WTC11 (cell line): ENCODE data around the gene TMEM181.

Experiments used
- FOXP1 ChIP-seq: sonication (generic); formaldehyde crosslinking; IDR thresholded peaks from 2 replicates; pipeline ENCODE4 v1.8.0; 2022; ENCODE audit warnings: missing genetic modification reagents, mild to moderate bottlenecking, moderate library complexity, borderline replicate concordance
- GABPB1 ChIP-seq: sonication (generic); formaldehyde crosslinking; IDR thresholded peaks from 2 replicates; pipeline ENCODE4 v1.8.1; 2023; ENCODE audit warnings: mild to moderate bottlenecking, missing genetic modification reagents
- TF ChIP-seq, protein P1 (sequence below): fragments of 200-600 bp; IDR thresholded peaks from 2 replicates; pipeline ENCODE4 v1.8.0; 2022; ENCODE audit warnings: antibody characterized with exemption

DNA sequence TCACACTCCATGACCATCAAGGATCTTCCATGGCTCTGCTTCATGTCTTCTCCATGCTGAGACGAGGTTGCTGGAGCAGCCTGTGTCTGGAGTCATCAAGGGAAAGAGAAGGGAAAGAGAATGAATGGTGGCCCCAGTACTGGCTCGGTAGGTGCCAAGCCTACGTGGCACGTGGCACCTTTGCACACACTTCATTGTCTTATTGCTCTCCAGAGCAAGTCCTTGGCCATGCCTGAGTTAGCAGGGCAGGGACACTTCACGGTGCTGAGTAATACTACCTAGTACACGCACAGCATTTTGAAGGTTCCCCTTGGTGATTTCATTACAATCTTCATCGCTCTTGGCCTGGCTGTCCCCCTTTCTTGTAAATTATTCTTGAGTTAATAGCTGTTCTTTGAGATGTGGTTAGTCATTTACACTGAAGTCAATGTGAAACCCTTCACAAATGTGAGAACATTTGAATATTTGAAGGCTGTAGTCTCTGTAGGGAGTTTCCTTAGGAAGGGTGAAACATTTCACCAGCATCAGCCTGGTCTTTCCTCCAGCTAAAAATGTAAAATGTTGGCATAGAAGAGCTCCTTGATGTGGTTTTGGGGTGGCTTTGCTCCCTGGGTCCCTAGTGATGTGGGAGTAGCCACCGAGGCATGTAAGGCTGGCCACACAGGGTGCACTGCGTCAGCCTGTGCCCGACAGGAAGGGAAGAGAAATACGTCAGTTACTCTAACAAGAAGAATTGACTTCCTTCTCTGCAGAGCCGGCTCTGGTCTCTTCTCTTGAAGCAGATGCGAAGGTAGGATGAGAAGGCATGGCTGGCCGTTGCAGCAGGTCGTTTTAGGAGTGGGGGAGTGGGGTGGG lies 89.6 kb downstream of the TMEM181 start, which contains the start of gene SYTL3:
- TF ChIP-seq, protein P1, sequence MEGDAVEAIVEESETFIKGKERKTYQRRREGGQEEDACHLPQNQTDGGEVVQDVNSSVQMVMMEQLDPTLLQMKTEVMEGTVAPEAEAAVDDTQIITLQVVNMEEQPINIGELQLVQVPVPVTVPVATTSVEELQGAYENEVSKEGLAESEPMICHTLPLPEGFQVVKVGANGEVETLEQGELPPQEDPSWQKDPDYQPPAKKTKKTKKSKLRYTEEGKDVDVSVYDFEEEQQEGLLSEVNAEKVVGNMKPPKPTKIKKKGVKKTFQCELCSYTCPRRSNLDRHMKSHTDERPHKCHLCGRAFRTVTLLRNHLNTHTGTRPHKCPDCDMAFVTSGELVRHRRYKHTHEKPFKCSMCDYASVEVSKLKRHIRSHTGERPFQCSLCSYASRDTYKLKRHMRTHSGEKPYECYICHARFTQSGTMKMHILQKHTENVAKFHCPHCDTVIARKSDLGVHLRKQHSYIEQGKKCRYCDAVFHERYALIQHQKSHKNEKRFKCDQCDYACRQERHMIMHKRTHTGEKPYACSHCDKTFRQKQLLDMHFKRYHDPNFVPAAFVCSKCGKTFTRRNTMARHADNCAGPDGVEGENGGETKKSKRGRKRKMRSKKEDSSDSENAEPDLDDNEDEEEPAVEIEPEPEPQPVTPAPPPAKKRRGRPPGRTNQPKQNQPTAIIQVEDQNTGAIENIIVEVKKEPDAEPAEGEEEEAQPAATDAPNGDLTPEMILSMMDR = no peak
- no peak for TF ChIP-seq FOXP1
- no peak for TF ChIP-seq GABPB1 (CRISPR knock-in tag)
